Frontal cortex (tissue), 4 donors: ENCODE measurements around the gene HOXA4. TPM values are rescaled to one million over a fixed set of nuclear protein-coding genes. Genes with fewer than 3 reads are reported as not detected.

Source experiments
- DNase-seq, 2 donors: peaks; one replicate each; pipeline ENCODE4 v3.0.0; 2012; ENCODE audit warnings: low spot score in 2 of 2
- FAIRE-seq: peaks from 2 replicates; lab custom pipeline; 2012; peaks lifted over from hg19 to GRCh38; lab: Jason Lieb, UNC
- small RNA-seq: library from RNA; depleted of rRNA; stranded (forward); fragments of <200 nt; gene quantifications from one replicate; pipeline ENCODE3, GENCODE V24; 2014
- total RNA-seq: library from RNA; depleted of rRNA; stranded (reverse); fragments of >200 nt; gene quantifications from one replicate; pipeline ENCODE4 v1.2.3, GENCODE V29; 2014
- donor health status: control.
- donor health status: control.
- donor health status: control.

The HOXA4 gene
- total RNA-seq, 1 donor from 2014 or later, result not detected

- FAIRE-seq, result no peak
- no peak for DNase-seq
Observed at GRCh38 chr7:27079234-27079975, 51.2 kb downstream of the HOXA4 start.

GRCh38 chr7:27078616-27079233 lies 51.8 kb downstream of the HOXA4 start:
- DNase-seq (no peak), FAIRE-seq (no peak)

Small RNAs within 50 kb of the gene (small RNA-seq; reads per million reads assigned to genes)
- gene AC004080.5 (not detected), gene RF01977 (not detected)

Other genes starting within 250 kb of the HOXA4 start
- gene HOXA1, start 34.8 kb downstream of the HOXA4 start, total RNA-seq, result not detected
- not detected for gene HOXA2, start 28.1 kb downstream of the HOXA4 start, total RNA-seq
- gene HOXA5, start 12.9 kb upstream of the HOXA4 start, total RNA-seq, result not detected
- not detected for gene HOXA6, start 17.0 kb upstream of the HOXA4 start, total RNA-seq
- gene HOXA3, start 21.8 kb upstream of the HOXA4 start, total RNA-seq, result not detected
- gene HOXA7, start 25.9 kb upstream of the HOXA4 start, total RNA-seq, result not detected
- gene HOXA9, start 34.8 kb upstream of the HOXA4 start, total RNA-seq, result not detected
- gene HOXA10, start 43.6 kb upstream of the HOXA4 start, total RNA-seq, result not detected
- gene HOXA11, start 54.5 kb upstream of the HOXA4 start, total RNA-seq, result not detected
- gene HOXA13, start 69.3 kb upstream of the HOXA4 start, total RNA-seq, result not detected
- gene EVX1, start 112.0 kb upstream of the HOXA4 start, total RNA-seq, result not detected